DOHH2 (cell line): Measurements from ENCODE around the gene IFIT3.

Experiments
- H3F3A ChIP-seq: fragments of 200-600 bp; sonication (generic), shearing (Covaris generic); 2 replicates; pipeline ENCODE4 v1.6.0; 2016; ENCODE audit warnings: antibody characterized with exemption, mild to moderate bottlenecking; ENCODE audit not compliant: control insufficient read depth, insufficient read depth
- H3K27ac ChIP-seq: fragments of 200-600 bp; sonication (generic); 2 replicates; pipeline ENCODE4 v1.5.1; 2014; ENCODE audit warnings: low read depth, mild to moderate bottlenecking, low read length, moderate library complexity
- H3K27me3 ChIP-seq: fragments of 200-600 bp; sonication (generic); 2 replicates; pipeline ENCODE4 v1.6.1; 2014; ENCODE audit warnings: mild to moderate bottlenecking, low read length, mixed read lengths; ENCODE audit not compliant: control insufficient read depth
- H3K36me3 ChIP-seq: fragments of 200-600 bp; sonication (generic); 2 replicates; pipeline ENCODE4 v1.6.1; 2014; ENCODE audit warnings: mild to moderate bottlenecking, low read length, moderate library complexity, mixed read lengths; ENCODE audit not compliant: control insufficient read depth
- H3K4me1 ChIP-seq: fragments of 200-600 bp; sonication (generic); 2 replicates; pipeline ENCODE4 v1.6.1; 2014; ENCODE audit warnings: mild to moderate bottlenecking, low read length, mixed read lengths; ENCODE audit not compliant: control insufficient read depth
- H3K4me2 ChIP-seq: fragments of 200-600 bp; sonication (generic); 2 replicates; pipeline ENCODE4 v1.6.0; 2014; ENCODE audit warnings: mild to moderate bottlenecking, low read length, moderate library complexity
- H3K4me3 ChIP-seq: fragments of 200-600 bp; sonication (generic); 2 replicates; pipeline ENCODE4 v1.5.1; 2014; ENCODE audit warnings: mild to moderate bottlenecking, low read length, mixed read lengths
- H3K79me2 ChIP-seq: fragments of 200-600 bp; sonication (generic); 2 replicates; pipeline ENCODE4 v1.6.1; 2014; ENCODE audit warnings: mild to moderate bottlenecking, low read length, mixed read lengths; ENCODE audit not compliant: control insufficient read depth
- H3K9me2 ChIP-seq: fragments of 200-600 bp; sonication (generic); replicated peaks from 2 replicates; pipeline ENCODE4 v1.6.1; 2014; ENCODE audit warnings: mild to moderate bottlenecking, low read length, mixed read lengths; ENCODE audit not compliant: control insufficient read depth
- H3K9me3 ChIP-seq: fragments of 200-600 bp; sonication (generic); 2 replicates; pipeline ENCODE4 v1.6.1; 2014; ENCODE audit warnings: antibody characterized with exemption, low read length, mixed read lengths; ENCODE audit not compliant: control insufficient read depth, insufficient read depth
- H4K20me1 ChIP-seq: fragments of 200-600 bp; sonication (generic); 2 replicates; pipeline ENCODE4 v1.6.0; 2014; ENCODE audit warnings: low read depth, mild to moderate bottlenecking, antibody characterized with exemption, low read length, moderate library complexity; ENCODE audit not compliant: control insufficient read depth, insufficient read depth
- EZH2phosphoT487 ChIP-seq: fragments of 200-600 bp; sonication (generic); IDR thresholded peaks from 2 replicates; pipeline ENCODE4 v1.6.1; 2017; ENCODE audit warnings: borderline replicate concordance, mild to moderate bottlenecking, antibody characterized with exemption, low read length, moderate library complexity, mixed read lengths
- TF ChIP-seq, protein P1 (sequence below): fragments of 200-600 bp; sonication (generic); IDR thresholded peaks from one replicate; pipeline ENCODE4 v1.5.1; 2014; ENCODE audit warnings: antibody characterized with exemption, mild to moderate bottlenecking, low read depth, low read length; ENCODE audit not compliant: poor library complexity, severe bottlenecking

Gene IFIT3

DNA sequence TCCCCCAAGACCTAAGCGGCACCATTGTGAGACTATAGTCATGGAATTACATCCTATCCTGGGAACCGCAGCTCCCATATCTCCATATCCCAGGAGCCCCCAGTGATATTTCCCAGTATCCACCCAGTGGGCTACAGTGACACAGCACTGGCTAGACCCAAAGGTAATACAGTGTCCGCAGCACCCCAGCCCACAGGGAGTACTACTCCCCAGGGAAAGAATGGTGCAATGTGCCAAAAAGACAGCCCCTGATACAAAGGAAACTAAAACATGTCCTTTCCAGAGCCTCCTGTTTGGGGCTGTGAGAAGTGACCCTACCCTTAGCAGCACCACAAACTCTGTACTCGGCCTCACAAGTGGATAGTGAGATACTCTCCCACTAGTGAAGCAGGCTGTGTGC is 30.4 kb upstream of the IFIT3 start:
- Histone ChIP-seq H3K79me2 (no peaks in the 10 kb centered on the region), H3K9me3 (no peaks in the 10 kb centered on the region), H3K36me3 (no peaks in the 10 kb centered on the region), H3K27ac (no peak overlapping the region), H3F3A (no peaks in the 10 kb centered on the region), H3K4me3 (no peak overlapping the region), H4K20me1 (no peaks in the 10 kb centered on the region), H3K4me2 (no peak overlapping the region), H3K4me1 (peaks cover 11% of the 10 kb centered on the region), H3K27me3 (no peaks in the 10 kb centered on the region), H3K9me2 (no peaks in the 10 kb centered on the region)
- no peak for TF ChIP-seq EZH2phosphoT487
- TF ChIP-seq, protein P1, sequence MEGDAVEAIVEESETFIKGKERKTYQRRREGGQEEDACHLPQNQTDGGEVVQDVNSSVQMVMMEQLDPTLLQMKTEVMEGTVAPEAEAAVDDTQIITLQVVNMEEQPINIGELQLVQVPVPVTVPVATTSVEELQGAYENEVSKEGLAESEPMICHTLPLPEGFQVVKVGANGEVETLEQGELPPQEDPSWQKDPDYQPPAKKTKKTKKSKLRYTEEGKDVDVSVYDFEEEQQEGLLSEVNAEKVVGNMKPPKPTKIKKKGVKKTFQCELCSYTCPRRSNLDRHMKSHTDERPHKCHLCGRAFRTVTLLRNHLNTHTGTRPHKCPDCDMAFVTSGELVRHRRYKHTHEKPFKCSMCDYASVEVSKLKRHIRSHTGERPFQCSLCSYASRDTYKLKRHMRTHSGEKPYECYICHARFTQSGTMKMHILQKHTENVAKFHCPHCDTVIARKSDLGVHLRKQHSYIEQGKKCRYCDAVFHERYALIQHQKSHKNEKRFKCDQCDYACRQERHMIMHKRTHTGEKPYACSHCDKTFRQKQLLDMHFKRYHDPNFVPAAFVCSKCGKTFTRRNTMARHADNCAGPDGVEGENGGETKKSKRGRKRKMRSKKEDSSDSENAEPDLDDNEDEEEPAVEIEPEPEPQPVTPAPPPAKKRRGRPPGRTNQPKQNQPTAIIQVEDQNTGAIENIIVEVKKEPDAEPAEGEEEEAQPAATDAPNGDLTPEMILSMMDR: no peak

DNA sequence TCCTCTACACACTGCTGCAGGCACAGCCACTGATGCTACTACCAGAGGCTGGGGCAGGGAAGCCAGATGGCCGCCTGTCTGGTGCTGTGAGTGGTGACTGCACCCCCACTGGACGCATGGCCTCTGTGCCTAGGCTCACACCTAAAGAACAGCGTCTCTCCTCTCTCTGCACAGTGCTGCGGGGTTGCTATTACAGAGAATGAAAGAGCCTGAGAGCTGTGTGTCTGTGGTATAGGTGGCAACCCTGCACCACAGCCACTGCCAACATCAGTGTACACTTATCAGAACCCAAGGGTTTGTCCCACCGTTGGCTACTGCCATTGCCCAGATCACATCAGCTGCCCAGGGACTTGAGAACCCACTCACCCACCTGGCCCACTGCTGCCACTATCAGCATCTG is 30.0 kb upstream of the IFIT3 start:
- no peak for TF ChIP-seq EZH2phosphoT487
- TF ChIP-seq, protein P1: no peak

DNA sequence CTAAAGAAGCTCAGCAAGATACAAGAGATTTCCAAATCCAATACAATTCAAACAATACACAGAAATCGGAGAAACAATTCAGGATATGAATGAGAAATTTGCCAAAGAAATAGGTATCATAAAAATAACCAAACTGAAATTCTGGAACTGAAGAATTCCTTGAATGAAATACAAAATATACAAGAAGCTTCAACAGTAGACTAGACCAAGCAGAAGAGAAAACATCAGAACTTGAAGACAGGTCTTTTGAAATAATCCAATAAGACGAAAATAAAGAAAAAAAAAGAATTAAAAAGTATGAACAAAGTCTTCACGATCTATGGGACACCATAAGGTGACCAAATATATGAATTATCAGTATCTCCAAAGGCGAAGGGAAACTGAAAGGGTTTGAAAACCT is 28.8 kb upstream of the IFIT3 start:
- Histone ChIP-seq H3K36me3 (no peaks in the 10 kb centered on the region), H3K9me3 (no peaks in the 10 kb centered on the region), H3K4me3 (no peak overlapping the region), H3K4me1 (peaks cover 11% of the 10 kb centered on the region), H3K79me2 (no peaks in the 10 kb centered on the region), H3F3A (no peaks in the 10 kb centered on the region), H3K4me2 (no peak overlapping the region), H3K27ac (no peak overlapping the region), H3K9me2 (no peaks in the 10 kb centered on the region), H4K20me1 (no peaks in the 10 kb centered on the region), H3K27me3 (no peaks in the 10 kb centered on the region)
- TF ChIP-seq EZH2phosphoT487: no peak
- TF ChIP-seq, protein P1: no peak

More for the DNA sequence above, 30.0 kb upstream of the IFIT3 start:
- no peak overlapping the region for H3K4me3 ChIP-seq
- no peaks in the 10 kb centered on the region for H3K27me3 ChIP-seq
- no peaks in the 10 kb centered on the region for H3F3A ChIP-seq
- H3K36me3 ChIP-seq: no peaks in the 10 kb centered on the region
- H3K4me2 ChIP-seq: no peak overlapping the region
- no peaks in the 10 kb centered on the region for H4K20me1 ChIP-seq
- H3K4me1 ChIP-seq: peaks cover 11% of the 10 kb centered on the region
- H3K9me2 ChIP-seq: no peaks in the 10 kb centered on the region
- no peak overlapping the region for H3K27ac ChIP-seq
- H3K79me2 ChIP-seq: no peaks in the 10 kb centered on the region
- H3K9me3 ChIP-seq: no peaks in the 10 kb centered on the region

DNA sequence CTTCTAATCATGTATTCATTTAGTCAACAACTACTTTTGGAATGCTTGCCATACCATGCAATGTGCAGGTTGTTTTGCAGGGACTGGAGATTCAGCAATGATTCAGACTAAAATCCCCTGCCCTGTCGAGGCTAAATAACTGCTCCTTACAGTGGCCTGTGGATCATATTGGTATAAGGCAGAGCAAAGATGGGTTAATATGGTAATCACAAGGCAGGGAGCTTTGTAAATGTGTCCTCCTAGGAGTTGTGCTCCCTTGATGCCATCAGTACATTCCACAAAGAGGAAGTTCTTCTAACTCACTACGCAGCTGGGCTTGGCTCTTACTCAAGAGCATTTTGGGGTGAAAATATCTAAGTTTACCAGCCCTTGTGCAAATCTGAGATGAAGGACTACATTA is 26.6 kb upstream of the IFIT3 start:
- Histone ChIP-seq H4K20me1 (no peaks in the 10 kb centered on the region), H3K9me2 (no peaks in the 10 kb centered on the region), H3F3A (no peaks in the 10 kb centered on the region), H3K79me2 (no peaks in the 10 kb centered on the region), H3K4me3 (peak overlapping the region; percentile 57), H3K9me3 (no peaks in the 10 kb centered on the region), H3K27ac (no peak overlapping the region), H3K4me1 (peaks cover 11% of the 10 kb centered on the region), H3K4me2 (peak overlapping the region; percentile 55), H3K36me3 (no peaks in the 10 kb centered on the region), H3K27me3 (no peaks in the 10 kb centered on the region)
- TF ChIP-seq EZH2phosphoT487: no peak
- TF ChIP-seq, protein P1: no peak
